Naive thymus-derived CD8-positive, alpha-beta T cell (primary cell): ENCODE results near the gene HNRNPF. TPM values are rescaled to one million over a fixed set of nuclear protein-coding genes. Genes with fewer than 3 reads are reported as not detected.

Source experiments
- ATAC-seq, 2 donors: fragments of 150-1000 bp; cut with Tn5 transposase in 1 of 2; sonication (Bioruptor Pico), chemical (Tn5 transposase) in 1 of 2; 1 replicate in 1 of 2; 2 replicates in 1 of 2; pipeline ENCODE4 v1.10.0; 2021; ENCODE audit warnings: mild to moderate bottlenecking in 2 of 2, moderate library complexity in 2 of 2
- POLR2A ChIA-PET: fragments of 350-600 bp; sonication (Branson Sonifier 250); formaldehyde crosslinking; loops from one replicate; lab custom pipeline; 2021; ENCODE audit warnings: antibody characterized with exemption; lab: Charles Lee
- DNase-seq, 10 donors: peaks; one replicate each; pipeline versions ENCODE4 v3.0.0 to v3.0.0-alpha.2; 2020 to 2022
- H3K27ac Mint-ChIP-seq, 10 donors: one replicate each; pipeline ENCODE4 v1.8.0; 2020 to 2022; ENCODE audit warnings: mild to moderate bottlenecking in 10 of 10, mixed read lengths in 10 of 10, moderate library complexity in 4 of 10, inconsistent platforms in 1 of 10
- H3K27me3 Mint-ChIP-seq, 5 donors: one replicate each; pipeline ENCODE4 v1.8.0; 2021 to 2022; ENCODE audit warnings: mixed read lengths in 5 of 5
- H3K36me3 Mint-ChIP-seq, 3 donors: one replicate each; pipeline ENCODE4 v1.8.0; 2020 to 2022; ENCODE audit warnings: mixed read lengths in 3 of 3, mild to moderate bottlenecking in 2 of 3, inconsistent platforms in 1 of 3
- H3K4me1 Mint-ChIP-seq, 4 donors: one replicate each; pipeline ENCODE4 v1.8.0; 2021 to 2022; ENCODE audit warnings: mixed read lengths in 4 of 4
- H3K4me3 Mint-ChIP-seq, 10 donors: one replicate each; pipeline ENCODE4 v1.8.0; 2020 to 2022; ENCODE audit warnings: mild to moderate bottlenecking in 10 of 10, mixed read lengths in 10 of 10, moderate library complexity in 6 of 10, inconsistent platforms in 1 of 10
- H3K9me3 Mint-ChIP-seq, 9 donors: one replicate each; pipeline ENCODE4 v1.8.0; 2020 to 2022; ENCODE audit warnings: mixed read lengths in 9 of 9, mild to moderate bottlenecking in 3 of 9, inconsistent platforms in 1 of 9, moderate library complexity in 1 of 9
- polyA plus RNA-seq, 3 donors: library from polyadenylated mRNA; unstranded; fragments of 300-500 nt; fragmentation: Illumina TruSeq; gene quantifications; one replicate each; pipeline ENCODE4 v1.2.3, GENCODE V29; 2021
- total RNA-seq, 8 experiments: library from RNA in 2 of 8; stranded (reverse) in 2 of 8; gene quantifications; one replicate each; pipeline ENCODE4 v1.2.3 and lab custom pipeline; 2021 to 2026

Gene HNRNPF
- total and polyA plus RNA-seq, 5 experiments from 2014 or later, result 155 to 202 (median 168) TPM

- POLR2A ChIA-PET, result no interaction called here
- H3K27ac Mint-ChIP-seq, result no peak overlapping the region
- no peaks in the 10 kb centered on the region for H3K9me3 Mint-ChIP-seq
- ATAC-seq (no peak), DNase-seq (no peak)
- H3K4me1 Mint-ChIP-seq, result peaks cover 5 to 15% (median 11%) of the 10 kb centered on the region in 4 donors
- H3K36me3 Mint-ChIP-seq, result no peaks in the 10 kb centered on the region
- H3K27me3 Mint-ChIP-seq, result peaks cover 0 to 23% (median 11%) of the 10 kb centered on the region in 5 donors
- no peak overlapping the region for H3K4me3 Mint-ChIP-seq
Observed at GRCh38 chr10:43353495-43354329, 55.3 kb downstream of the HNRNPF start.

GRCh38 chr10:43352951-43353350 is 56.0 kb downstream of the HNRNPF start:
- Mint-ChIP-seq H3K4me3 (no peak overlapping the region), H3K27ac (no peak overlapping the region), H3K9me3 (no peaks in the 10 kb centered on the region), H3K36me3 (peaks cover 0 to 2% (median 0%) of the 10 kb centered on the region in 3 donors), H3K27me3 (peaks cover 0 to 26% (median 14%) of the 10 kb centered on the region in 5 donors), H3K4me1 (peaks cover 11 to 21% (median 18%) of the 10 kb centered on the region in 4 donors)
- POLR2A ChIA-PET, result no interaction called here
- DNase-seq (no peak), ATAC-seq (no peak)

DNA sequence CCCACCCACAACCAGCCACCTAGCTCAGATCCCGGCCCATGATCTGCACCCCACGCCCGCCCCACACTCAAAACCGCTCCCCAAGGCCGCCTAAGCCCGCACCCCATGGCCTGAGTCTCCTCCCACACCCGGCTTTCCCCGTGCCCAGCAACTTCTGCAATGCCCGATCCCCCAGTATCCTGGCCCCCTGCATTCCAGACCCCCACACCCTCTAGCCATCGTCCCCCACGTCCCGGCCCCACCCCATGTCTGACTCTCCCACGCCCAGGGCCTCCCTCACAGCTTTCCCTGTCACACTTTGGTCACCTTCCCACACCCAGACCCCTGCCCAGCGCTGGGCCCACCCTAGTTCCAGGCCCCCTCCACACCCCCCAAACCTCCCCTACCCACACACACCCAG is 57.7 kb downstream of the HNRNPF start:
- Mint-ChIP-seq H3K4me3 (peak overlapping the region in 1 of 10 donors; percentile 67), H3K27me3 (peaks cover 0 to 26% (median 14%) of the 10 kb centered on the region in 5 donors), H3K27ac (no peak overlapping the region), H3K4me1 (peaks cover 12 to 22% (median 19%) of the 10 kb centered on the region in 4 donors), H3K36me3 (peaks cover 0 to 2% (median 0%) of the 10 kb centered on the region in 3 donors), H3K9me3 (no peaks in the 10 kb centered on the region)
- no peak for DNase-seq
- POLR2A ChIA-PET, result interaction anchor here (0.5 to 1.4 kb wide), 6 partner anchors 8 to 106 kb away, joined by 3 to 8 read pairs (median 4); no protein-coding TSS in a partner anchor
- no peak for ATAC-seq

DNA sequence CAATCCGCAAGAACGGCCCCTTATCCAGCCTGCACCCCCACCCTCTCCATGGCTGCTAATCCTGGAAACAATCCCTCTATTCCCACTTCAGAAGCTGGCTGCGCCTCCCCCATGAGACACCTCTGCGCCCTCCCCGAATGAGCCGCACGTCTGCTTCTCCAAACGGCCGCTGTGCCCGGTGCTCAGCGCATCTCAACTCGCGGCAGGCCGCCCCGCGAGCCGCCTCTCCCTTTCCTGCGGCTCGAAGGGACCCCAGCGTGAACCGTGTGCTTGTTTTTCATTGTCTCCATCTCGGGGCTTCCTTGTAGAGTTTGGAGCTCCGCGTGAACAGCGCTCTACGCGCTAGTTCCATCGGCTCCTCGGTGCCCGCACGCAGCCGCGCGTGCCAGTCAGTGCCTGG is 58.3 kb downstream of the HNRNPF start:
- no peak for ATAC-seq
- no peaks in the 10 kb centered on the region for H3K9me3 Mint-ChIP-seq
- H3K4me3 Mint-ChIP-seq, result peak overlapping the region in 9 of 10 donors; percentile 22 to 72 (median 56)
- POLR2A ChIA-PET, result interaction anchor here (0.7 to 1.4 kb wide), 5 partner anchors 11 to 107 kb away, joined by 3 to 7 read pairs (median 4); no protein-coding TSS in a partner anchor
- H3K36me3 Mint-ChIP-seq, result peaks cover 0 to 2% (median 0%) of the 10 kb centered on the region in 3 donors
- peak overlapping the region in 2 of 10 donors; percentile 40 to 53 for H3K27ac Mint-ChIP-seq
- DNase-seq, result peak in 1 of 10 donors; percentile 12
- H3K4me1 Mint-ChIP-seq, result peaks cover 12 to 19% (median 16%) of the 10 kb centered on the region in 4 donors
- H3K27me3 Mint-ChIP-seq, result peaks cover 0 to 26% (median 14%) of the 10 kb centered on the region in 5 donors

DNA sequence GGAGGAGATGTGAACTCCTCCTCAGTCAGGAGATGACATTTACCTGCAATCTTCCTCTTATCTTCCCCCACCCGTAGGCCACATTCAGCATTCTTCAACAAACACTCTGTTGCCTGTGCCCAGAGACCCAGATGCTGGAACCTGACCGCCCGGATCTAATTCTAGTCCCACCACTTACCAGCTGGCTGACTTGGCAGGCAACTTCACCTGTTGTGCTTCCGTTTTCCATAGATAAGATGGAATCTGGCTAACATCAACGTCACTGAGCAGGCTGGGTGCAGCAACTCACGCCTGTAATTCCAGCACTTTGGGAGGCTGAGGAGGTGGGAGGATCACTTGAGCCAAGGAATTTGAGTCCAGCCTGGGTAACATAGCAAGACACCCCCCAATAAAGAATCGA is 58.8 kb downstream of the HNRNPF start:
- H3K27ac Mint-ChIP-seq, result peak overlapping the region in 2 of 10 donors; percentile 27 to 53
- POLR2A ChIA-PET, result interaction anchor here (0.9 to 1.2 kb wide), 2 partner anchors 32 to 57 kb away, joined by 3 to 4 read pairs; no protein-coding TSS in a partner anchor
- H3K4me3 Mint-ChIP-seq, result peak overlapping the region in 2 of 10 donors; percentile 14 to 67
- peaks cover 12 to 19% (median 16%) of the 10 kb centered on the region in 4 donors for H3K4me1 Mint-ChIP-seq
- DNase-seq (no peak), ATAC-seq (no peak)
- H3K27me3 Mint-ChIP-seq, result peaks cover 0 to 26% (median 14%) of the 10 kb centered on the region in 5 donors
- no peaks in the 10 kb centered on the region for H3K9me3 Mint-ChIP-seq
- peaks cover 0 to 2% (median 0%) of the 10 kb centered on the region in 3 donors for H3K36me3 Mint-ChIP-seq

DNA sequence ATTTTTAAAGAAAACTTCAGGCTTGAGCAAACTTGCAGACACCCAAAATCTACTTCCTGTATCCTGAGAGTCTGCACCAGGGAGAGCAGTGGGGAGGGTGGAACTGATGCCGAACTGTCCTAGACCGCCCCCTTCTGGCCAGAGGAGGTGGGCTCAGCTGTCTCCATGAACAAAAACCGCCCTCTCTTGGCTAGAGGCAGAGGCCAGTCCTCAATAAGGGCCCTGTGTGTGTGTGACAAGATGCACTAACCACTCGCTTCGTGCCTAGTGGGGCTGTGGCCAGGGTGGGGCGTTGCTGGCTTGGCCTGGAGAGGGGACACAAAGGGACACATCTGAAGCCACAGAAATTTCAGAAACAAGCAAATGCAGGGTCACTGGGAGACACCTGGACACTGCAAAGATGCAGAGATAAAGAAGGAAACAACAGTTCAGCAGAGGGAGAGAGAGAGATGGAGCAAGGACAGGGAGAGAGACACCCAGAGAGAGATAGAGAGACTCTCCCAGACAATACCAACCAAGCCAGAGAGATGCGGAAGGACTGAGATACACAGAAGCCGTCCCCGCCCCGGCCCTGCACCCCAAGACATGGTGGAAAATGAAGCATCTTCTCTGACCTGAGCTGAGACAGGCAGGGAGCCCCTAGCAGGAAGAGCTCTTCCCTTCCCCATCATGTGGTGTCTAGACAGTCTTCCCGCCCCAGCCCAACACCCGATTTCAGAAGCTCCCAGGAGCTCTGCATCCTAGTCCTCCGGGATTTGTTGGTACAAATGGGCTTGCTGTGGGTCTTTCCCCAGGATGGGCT is 60.3 kb downstream of the HNRNPF start:
- peak; percentile 70 to 92 (median 82) for DNase-seq
- Mint-ChIP-seq H3K9me3 (no peaks in the 10 kb centered on the region), H3K36me3 (peaks cover 0 to 2% (median 0%) of the 10 kb centered on the region in 3 donors), H3K27ac (peak overlapping the region in 7 of 10 donors; percentile 33 to 84 (median 58)), H3K4me3 (peak overlapping the region in 4 of 10 donors; percentile 4 to 34 (median 20)), H3K4me1 (peaks cover 12 to 19% (median 16%) of the 10 kb centered on the region in 4 donors), H3K27me3 (peaks cover 0 to 26% (median 14%) of the 10 kb centered on the region in 5 donors)
- peak; percentile 100 for ATAC-seq
- POLR2A ChIA-PET, result interaction anchor here (1.1 to 2.5 kb wide), 5 partner anchors 51 to 211 kb away, joined by 3 to 18 read pairs (median 6); partner anchors contain the start of gene CSGALNACT2

DNA sequence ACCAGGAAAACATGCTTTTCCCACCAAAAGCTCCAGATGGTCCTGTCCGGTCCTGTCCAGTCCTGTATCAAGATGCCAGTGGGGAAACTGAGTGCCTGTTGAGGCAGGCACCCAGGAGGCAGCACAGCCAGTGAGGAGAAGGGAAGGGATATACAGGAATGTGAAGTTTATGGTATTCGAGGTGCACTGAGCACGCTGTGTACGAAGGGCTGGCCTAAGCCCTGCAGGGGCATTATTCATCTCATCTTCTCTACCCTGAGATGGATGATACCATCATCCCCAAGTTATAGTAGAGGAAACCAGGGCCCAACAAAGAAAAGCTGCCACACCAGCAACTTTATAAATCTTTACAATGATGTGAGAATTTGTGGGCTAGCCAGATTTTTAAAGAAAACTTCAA is 61.0 kb downstream of the HNRNPF start:
- Mint-ChIP-seq H3K36me3 (peaks cover 0 to 2% (median 0%) of the 10 kb centered on the region in 3 donors), H3K27ac (peak overlapping the region in 2 of 10 donors; percentile 51 to 84), H3K4me3 (no peak overlapping the region), H3K27me3 (peaks cover 0 to 26% (median 14%) of the 10 kb centered on the region in 5 donors), H3K4me1 (peaks cover 12 to 19% (median 16%) of the 10 kb centered on the region in 4 donors), H3K9me3 (no peaks in the 10 kb centered on the region)
- POLR2A ChIA-PET, result interaction anchor here (1.1 to 2.5 kb wide), 4 partner anchors 51 to 210 kb away, joined by 4 to 18 read pairs (median 6); partner anchors contain the start of gene CSGALNACT2
- ATAC-seq, result no peak
- DNase-seq, result no peak

DNA sequence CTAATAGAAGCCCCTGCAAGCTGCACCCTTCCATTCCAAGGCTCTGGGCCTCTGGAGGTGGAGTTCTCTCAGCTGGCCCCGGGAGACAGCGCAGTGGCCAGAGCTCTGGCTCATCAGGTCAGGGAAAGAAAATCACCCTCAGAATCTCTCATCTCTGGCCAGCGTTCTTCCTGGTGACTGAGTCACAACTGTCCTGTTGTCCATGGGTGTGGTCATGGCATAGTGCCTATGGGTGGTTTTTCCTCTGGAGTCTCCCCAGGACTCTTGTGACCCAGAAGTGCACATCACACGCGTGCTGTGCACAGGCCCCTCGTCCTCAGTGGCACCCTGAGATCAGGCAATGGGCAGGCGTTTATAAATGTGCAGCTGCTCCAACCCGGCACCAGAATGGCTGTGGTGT is 64.9 kb downstream of the HNRNPF start:
- H3K36me3 Mint-ChIP-seq, result peaks cover 0 to 4% (median 0%) of the 10 kb centered on the region in 3 donors
- no peak overlapping the region for H3K4me3 Mint-ChIP-seq
- DNase-seq (no peak), ATAC-seq (no peak)
- H3K4me1 Mint-ChIP-seq, result peaks cover 10 to 11% (median 10%) of the 10 kb centered on the region in 4 donors
- peak overlapping the region in 2 of 10 donors; percentile 16 to 35 for H3K27ac Mint-ChIP-seq
- no peaks in the 10 kb centered on the region for H3K9me3 Mint-ChIP-seq
- POLR2A ChIA-PET, result no interaction called here
- H3K27me3 Mint-ChIP-seq, result peaks cover 3 to 26% (median 12%) of the 10 kb centered on the region in 5 donors

DNA sequence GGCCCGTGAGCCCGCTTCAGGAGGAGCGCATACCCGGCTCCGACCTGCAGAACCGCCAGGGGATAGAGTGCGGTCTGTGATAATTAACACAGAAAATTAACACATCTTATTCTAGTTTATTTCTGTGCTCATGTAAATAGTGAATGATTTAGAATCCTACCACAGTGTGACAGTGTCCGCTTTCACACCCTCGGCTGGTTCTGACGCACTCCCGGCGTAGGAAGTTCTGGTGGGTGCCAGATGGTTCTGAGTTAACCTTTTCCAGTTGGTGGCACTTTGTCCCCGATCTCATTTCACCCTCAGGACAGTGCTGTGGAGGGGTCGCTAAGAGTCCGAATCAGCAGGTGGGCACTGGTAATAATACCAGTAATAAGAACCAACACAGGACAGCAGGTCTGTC is 65.9 kb downstream of the HNRNPF start:
- no peak overlapping the region for H3K4me3 Mint-ChIP-seq
- H3K27me3 Mint-ChIP-seq, result peaks cover 4 to 27% (median 8%) of the 10 kb centered on the region in 5 donors
- H3K9me3 Mint-ChIP-seq, result no peaks in the 10 kb centered on the region
- DNase-seq (no peak), ATAC-seq (no peak)
- POLR2A ChIA-PET, result no interaction called here
- H3K27ac Mint-ChIP-seq, result peak overlapping the region in 1 of 10 donors; percentile 43
- peaks cover 0 to 2% (median 0%) of the 10 kb centered on the region in 3 donors for H3K36me3 Mint-ChIP-seq
- H3K4me1 Mint-ChIP-seq, result peaks cover 1 to 7% (median 4%) of the 10 kb centered on the region in 4 donors

DNA sequence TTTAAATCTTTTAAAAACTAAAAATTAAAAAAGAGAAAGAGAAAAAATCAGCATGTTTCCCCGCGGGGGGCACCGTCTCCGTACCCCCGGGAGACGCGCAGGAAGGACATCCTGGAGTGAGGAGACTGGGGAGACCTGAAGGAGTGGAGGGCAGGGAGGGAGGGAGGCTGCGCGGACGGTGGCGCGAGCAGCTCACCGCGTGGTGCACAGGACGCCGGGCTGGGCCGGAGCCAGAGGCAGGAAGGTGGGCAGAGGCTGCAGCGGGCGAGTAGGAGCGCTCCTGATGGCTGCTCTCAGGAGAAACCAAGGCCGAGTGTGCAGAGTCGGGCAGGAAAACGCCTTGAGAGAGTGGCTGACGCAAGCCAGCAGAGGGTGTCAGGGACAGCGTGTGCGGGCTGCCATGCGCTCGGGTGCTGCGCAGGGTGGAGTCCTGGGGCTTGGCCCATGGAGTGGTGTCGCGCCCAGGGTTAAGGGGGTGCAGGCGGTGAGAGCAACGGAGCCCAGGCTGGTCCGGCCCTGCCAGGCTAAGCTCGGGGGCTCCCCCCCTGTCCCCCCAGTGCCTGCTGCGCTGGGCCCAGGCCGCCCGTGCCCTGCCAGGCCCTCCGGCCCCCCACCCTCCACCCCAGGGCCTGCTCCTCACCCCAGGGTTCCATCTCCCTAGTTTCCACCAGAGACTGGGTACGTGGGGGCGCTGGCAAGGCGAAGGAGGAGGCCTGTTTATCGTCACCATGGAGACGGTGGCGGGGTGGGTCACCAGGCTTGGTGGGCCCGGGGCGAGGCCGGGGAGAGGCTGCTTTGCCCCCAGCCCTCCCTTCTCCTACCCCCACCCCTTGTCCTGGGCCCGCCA is 66.5 kb downstream of the HNRNPF start:
- H3K9me3 Mint-ChIP-seq, result no peaks in the 10 kb centered on the region
- H3K4me3 Mint-ChIP-seq, result no peak overlapping the region
- peaks cover 0 to 7% (median 1%) of the 10 kb centered on the region in 4 donors for H3K4me1 Mint-ChIP-seq
- DNase-seq (no peak), ATAC-seq (no peak)
- POLR2A ChIA-PET, result interaction anchor here (0.7 kb wide), 1 partner anchor 125 kb away, joined by 6 read pairs; no protein-coding TSS in a partner anchor
- no peak overlapping the region for H3K27ac Mint-ChIP-seq
- peaks cover 0 to 2% (median 0%) of the 10 kb centered on the region in 3 donors for H3K36me3 Mint-ChIP-seq
- peaks cover 4 to 32% (median 9%) of the 10 kb centered on the region in 5 donors for H3K27me3 Mint-ChIP-seq

DNA sequence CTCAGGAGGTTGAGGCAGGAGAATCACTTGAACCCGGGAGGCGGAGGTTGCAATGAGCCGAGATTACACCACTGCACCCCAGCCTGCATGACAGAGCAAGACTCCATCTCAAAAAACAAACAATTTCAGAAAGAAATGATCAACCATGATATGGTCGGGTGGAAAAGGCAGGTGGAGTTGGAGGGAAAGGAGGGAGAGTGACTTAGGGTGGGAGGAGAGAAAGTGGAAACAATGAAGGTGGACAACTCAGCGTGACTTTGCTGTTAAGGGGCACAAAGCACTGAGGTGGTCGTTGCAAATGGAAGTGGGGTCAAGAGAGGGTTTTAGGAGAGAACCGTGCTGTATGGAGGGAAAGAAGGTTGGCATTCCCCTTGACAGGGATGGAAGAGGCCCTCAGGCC is 67.5 kb downstream of the HNRNPF start:
- no peak overlapping the region for H3K27ac Mint-ChIP-seq
- H3K27me3 Mint-ChIP-seq, result peaks cover 4 to 40% (median 9%) of the 10 kb centered on the region in 5 donors
- ATAC-seq (no peak), DNase-seq (no peak)
- H3K4me1 Mint-ChIP-seq, result peaks cover 0 to 7% (median 1%) of the 10 kb centered on the region in 4 donors
- H3K9me3 Mint-ChIP-seq, result no peaks in the 10 kb centered on the region
- H3K36me3 Mint-ChIP-seq, result peaks cover 0 to 2% (median 0%) of the 10 kb centered on the region in 3 donors
- POLR2A ChIA-PET, result interaction anchor here (0.7 kb wide), 1 partner anchor 124 kb away, joined by 6 read pairs; no protein-coding TSS in a partner anchor
- no peak overlapping the region for H3K4me3 Mint-ChIP-seq
